ENCODE data around the gene PPP2R1A. TPM values are rescaled to one million over a fixed set of nuclear protein-coding genes. Genes with fewer than 3 reads are reported as not detected.
A peak's percentile ranks its signal among the peaks of the same experiment; 100 is the strongest.

Gene PPP2R1A
- total and polyA plus RNA-seq, 2 of the 13 experiments (the other 11 are each of a cell fraction or from before 2014, with no cell fraction given), result 86.7 to 130 TPM

DNA sequence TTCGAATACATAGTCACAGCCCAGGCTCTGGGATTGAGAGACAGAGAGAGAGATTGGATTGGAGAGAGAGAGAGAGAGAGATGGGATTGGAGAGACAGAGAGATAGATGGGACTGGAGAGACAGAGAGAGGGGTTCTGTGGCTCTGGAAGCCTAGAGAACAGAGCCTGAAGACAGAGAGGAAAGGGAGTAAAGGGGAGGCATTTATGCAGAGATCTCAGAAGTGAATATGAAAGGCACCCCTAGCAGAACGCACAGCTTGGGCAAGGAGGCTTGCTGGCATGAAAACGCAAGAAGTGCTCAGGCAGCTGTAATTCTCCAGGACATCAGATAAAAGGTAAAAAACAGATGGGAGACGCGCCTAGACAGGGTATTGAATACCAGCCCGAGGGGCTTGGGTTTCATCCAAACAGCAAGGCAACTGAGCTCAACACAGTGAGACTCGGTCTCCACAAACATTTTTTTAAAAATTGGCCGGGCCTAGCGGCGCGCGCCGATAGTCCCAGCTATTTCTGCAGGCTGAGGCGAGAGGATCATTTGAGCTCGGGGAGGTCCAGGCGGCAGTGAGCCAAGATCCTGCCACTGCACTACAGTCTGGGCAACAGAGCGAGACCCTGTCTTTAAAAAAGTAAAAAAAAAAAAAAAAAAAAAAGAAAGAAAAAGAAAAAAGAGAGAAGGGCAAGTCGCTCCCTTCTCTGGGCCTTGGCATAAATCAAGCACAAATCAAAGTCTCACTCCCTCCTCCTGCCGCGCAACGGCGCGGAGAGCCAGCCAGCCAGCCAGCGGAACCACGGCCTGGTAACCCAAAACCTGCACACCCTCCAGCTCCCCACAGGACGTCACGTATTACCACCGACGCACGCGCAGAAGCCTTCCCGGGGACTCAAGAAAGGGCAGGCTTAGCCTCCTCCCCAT is 774 bp upstream of the PPP2R1A start (continued):
- TF ChIP-seq, protein P1, sequence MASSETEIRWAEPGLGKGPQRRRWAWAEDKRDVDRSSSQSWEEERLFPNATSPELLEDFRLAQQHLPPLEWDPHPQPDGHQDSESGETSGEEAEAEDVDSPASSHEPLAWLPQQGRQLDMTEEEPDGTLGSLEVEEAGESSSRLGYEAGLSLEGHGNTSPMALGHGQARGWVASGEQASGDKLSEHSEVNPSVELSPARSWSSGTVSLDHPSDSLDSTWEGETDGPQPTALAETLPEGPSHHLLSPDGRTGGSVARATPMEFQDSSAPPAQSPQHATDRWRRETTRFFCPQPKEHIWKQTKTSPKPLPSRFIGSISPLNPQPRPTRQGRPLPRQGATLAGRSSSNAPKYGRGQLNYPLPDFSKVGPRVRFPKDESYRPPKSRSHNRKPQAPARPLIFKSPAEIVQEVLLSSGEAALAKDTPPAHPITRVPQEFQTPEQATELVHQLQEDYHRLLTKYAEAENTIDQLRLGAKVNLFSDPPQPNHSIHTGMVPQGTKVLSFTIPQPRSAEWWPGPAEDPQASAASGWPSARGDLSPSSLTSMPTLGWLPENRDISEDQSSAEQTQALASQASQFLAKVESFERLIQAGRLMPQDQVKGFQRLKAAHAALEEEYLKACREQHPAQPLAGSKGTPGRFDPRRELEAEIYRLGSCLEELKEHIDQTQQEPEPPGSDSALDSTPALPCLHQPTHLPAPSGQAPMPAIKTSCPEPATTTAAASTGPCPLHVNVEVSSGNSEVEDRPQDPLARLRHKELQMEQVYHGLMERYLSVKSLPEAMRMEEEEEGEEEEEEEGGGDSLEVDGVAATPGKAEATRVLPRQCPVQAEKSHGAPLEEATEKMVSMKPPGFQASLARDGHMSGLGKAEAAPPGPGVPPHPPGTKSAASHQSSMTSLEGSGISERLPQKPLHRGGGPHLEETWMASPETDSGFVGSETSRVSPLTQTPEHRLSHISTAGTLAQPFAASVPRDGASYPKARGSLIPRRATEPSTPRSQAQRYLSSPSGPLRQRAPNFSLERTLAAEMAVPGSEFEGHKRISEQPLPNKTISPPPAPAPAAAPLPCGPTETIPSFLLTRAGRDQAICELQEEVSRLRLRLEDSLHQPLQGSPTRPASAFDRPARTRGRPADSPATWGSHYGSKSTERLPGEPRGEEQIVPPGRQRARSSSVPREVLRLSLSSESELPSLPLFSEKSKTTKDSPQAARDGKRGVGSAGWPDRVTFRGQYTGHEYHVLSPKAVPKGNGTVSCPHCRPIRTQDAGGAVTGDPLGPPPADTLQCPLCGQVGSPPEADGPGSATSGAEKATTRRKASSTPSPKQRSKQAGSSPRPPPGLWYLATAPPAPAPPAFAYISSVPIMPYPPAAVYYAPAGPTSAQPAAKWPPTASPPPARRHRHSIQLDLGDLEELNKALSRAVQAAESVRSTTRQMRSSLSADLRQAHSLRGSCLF (CRISPR knock-in tag; IDR thresholded peaks at IDR 0.05; ENCODE audit: borderline replicate concordance), result no peak
- TF ChIP-seq GMEB1 (CRISPR knock-in tag; IDR thresholded peaks at IDR 0.05; ENCODE audit: borderline replicate concordance) (no peak), ZSCAN31 (CRISPR knock-in tag; IDR thresholded peaks at IDR 0.05; ENCODE audit: low read depth) (no peak), BORCS8-MEF2B (CRISPR knock-in tag; IDR thresholded peaks at IDR 0.05) (no peak), MAX (IDR thresholded peaks at IDR 0.05) (no peak), ZFP36L2 (CRISPR knock-in tag; IDR thresholded peaks at IDR 0.05) (no peak), HNRNPLL (IDR thresholded peaks at IDR 0.05; ENCODE audit: low read depth, low read length, poor library complexity, severe bottlenecking) (no peak), ZNF460 (CRISPR knock-in tag; IDR thresholded peaks at IDR 0.05; ENCODE audit: borderline replicate concordance) (no peak), SRY (CRISPR knock-in tag; IDR thresholded peaks at IDR 0.05) (no peak), ZMYM4 (CRISPR knock-in tag; IDR thresholded peaks at IDR 0.05) (no peak), ZNF766 (CRISPR knock-in tag; IDR thresholded peaks at IDR 0.05; ENCODE audit: borderline replicate concordance) (peak; percentile 64; the same call in 1 of the 2 replicates), TGIF2 (CRISPR knock-in tag; IDR thresholded peaks at IDR 0.05) (no peak)
- TF ChIP-seq, protein P2, sequence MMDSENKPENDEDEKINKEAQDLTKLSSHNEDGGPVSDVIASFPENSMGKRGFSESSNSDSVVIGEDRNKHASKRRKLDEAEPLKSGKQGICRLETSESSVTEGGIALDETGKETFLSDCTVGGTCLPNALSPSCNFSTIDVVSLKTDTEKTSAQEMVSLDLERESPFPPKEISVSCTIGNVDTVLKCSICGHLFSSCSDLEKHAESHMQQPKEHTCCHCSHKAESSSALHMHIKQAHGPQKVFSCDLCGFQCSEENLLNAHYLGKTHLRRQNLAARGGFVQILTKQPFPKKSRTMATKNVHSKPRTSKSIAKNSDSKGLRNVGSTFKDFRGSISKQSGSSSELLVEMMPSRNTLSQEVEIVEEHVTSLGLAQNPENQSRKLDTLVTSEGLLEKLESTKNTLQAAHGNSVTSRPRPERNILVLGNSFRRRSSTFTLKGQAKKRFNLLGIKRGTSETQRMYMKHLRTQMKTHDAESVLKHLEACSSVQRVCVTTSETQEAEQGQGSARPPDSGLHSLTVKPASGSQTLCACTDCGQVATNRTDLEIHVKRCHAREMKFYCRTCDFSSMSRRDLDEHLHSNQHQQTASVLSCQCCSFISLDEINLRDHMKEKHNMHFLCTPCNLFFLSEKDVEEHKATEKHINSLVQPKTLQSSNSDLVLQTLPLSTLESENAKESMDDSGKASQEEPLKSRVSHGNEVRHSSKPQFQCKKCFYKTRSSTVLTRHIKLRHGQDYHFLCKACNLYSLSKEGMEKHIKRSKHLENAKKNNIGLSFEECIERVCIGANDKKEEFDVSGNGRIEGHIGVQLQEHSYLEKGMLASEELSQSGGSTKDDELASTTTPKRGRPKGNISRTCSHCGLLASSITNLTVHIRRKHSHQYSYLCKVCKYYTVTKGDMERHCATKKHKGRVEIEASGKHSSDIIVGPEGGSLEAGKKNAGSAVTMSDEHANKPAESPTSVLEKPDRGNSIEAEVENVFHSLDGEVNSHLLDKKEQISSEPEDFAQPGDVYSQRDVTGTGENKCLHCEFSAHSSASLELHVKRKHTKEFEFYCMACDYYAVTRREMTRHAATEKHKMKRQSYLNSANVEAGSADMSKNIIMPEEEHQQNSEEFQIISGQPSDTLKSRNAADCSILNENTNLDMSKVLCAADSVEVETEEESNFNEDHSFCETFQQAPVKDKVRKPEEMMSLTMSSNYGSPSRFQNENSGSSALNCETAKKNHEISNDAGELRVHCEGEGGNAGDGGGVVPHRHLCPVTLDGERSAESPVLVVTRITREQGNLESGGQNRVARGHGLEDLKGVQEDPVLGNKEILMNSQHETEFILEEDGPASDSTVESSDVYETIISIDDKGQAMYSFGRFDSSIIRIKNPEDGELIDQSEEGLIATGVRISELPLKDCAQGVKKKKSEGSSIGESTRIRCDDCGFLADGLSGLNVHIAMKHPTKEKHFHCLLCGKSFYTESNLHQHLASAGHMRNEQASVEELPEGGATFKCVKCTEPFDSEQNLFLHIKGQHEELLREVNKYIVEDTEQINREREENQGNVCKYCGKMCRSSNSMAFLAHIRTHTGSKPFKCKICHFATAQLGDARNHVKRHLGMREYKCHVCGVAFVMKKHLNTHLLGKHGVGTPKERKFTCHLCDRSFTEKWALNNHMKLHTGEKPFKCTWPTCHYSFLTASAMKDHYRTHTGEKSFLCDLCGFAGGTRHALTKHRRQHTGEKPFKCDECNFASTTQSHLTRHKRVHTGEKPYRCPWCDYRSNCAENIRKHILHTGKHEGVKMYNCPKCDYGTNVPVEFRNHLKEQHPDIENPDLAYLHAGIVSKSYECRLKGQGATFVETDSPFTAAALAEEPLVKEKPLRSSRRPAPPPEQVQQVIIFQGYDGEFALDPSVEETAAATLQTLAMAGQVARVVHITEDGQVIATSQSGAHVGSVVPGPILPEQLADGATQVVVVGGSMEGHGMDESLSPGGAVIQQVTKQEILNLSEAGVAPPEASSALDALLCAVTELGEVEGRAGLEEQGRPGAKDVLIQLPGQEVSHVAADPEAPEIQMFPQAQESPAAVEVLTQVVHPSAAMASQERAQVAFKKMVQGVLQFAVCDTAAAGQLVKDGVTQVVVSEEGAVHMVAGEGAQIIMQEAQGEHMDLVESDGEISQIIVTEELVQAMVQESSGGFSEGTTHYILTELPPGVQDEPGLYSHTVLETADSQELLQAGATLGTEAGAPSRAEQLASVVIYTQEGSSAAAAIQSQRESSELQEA (CRISPR knock-in tag; IDR thresholded peaks at IDR 0.05; ENCODE audit: not compliant biosample characterization), result no peak

All from HepG2 (cell line).